ENCODE measurements around the gene MAML2.

GRCh38 chr11:96090711-96091110, 252.3 kb downstream of the MAML2 start:
- TF ChIP-seq CTCF (IDR thresholded peaks at IDR 0.05) (no peak), EZH2 (IDR thresholded peaks at IDR 0.05) (no peak)

Data from neural progenitor cell (in vitro differentiated cells).